Astrocyte (in vitro differentiated cells and primary cell): Measurements from ENCODE around the gene CYBA. TPM values are rescaled to one million over a fixed set of nuclear protein-coding genes. Genes with fewer than 3 reads are reported as not detected.

Source experiments
- DNase-seq: peaks from one replicate; pipeline ENCODE4 v3.0.0-alpha.2; 2010; ENCODE audit warnings: low read depth
- FAIRE-seq: peaks from 2 replicates; lab custom pipeline; 2011; peaks lifted over from hg19 to GRCh38; lab: Jason Lieb, UNC
- H2AFZ ChIP-seq: 2 replicates; pipeline ENCODE4 v1.6.0; 2012; ENCODE audit warnings: low read depth, low read length, inconsistent platforms
- H3K27ac ChIP-seq: 2 replicates; pipeline ENCODE4 v1.5.1; 2011; ENCODE audit warnings: low read depth, low read length, inconsistent platforms
- H3K27me3 ChIP-seq: 2 replicates; pipeline ENCODE4 v1.6.0; 2011; ENCODE audit warnings: low read length, inconsistent platforms; ENCODE audit not compliant: insufficient read depth
- H3K36me3 ChIP-seq: 2 replicates; pipeline ENCODE4 v1.5.1; 2011; ENCODE audit warnings: low read length, inconsistent platforms; ENCODE audit not compliant: insufficient read depth
- H3K4me1 ChIP-seq: 2 replicates; pipeline ENCODE4 v1.5.1; 2011; ENCODE audit warnings: low read length, inconsistent platforms; ENCODE audit not compliant: insufficient read depth
- H3K4me2 ChIP-seq: 2 replicates; pipeline ENCODE4 v1.6.0; 2012; ENCODE audit warnings: low read length, inconsistent platforms
- H3K4me3 ChIP-seq: 2 replicates; pipeline ENCODE4 v1.5.1; 2011; ENCODE audit warnings: low read depth, mild to moderate bottlenecking, low read length, inconsistent platforms; ENCODE audit not compliant: insufficient read depth
- H3K79me2 ChIP-seq: 2 replicates; pipeline ENCODE4 v1.6.0; 2012; ENCODE audit warnings: mild to moderate bottlenecking, low read length, inconsistent platforms; ENCODE audit not compliant: insufficient read depth
- H3K9ac ChIP-seq: 2 replicates; pipeline ENCODE4 v1.6.0; 2012; ENCODE audit warnings: mild to moderate bottlenecking, low read length, inconsistent platforms
- H3K9me3 ChIP-seq: 2 replicates; pipeline ENCODE4 v1.5.1; 2012; ENCODE audit warnings: low read depth, mild to moderate bottlenecking, low read length, inconsistent platforms; ENCODE audit not compliant: insufficient read depth
- H4K20me1 ChIP-seq: 2 replicates; pipeline ENCODE4 v1.6.0; 2012; ENCODE audit warnings: low read length, inconsistent platforms; ENCODE audit not compliant: insufficient read depth
- H3K27ac Mint-ChIP-seq: one replicate; pipeline ENCODE4 v1.8.0; 2021; ENCODE audit warnings: mild to moderate bottlenecking, mixed read lengths; ENCODE audit not compliant: unreplicated experiment
- H3K27me3 Mint-ChIP-seq: one replicate; pipeline ENCODE4 v1.8.0; 2021; ENCODE audit warnings: low read depth, mixed read lengths; ENCODE audit not compliant: unreplicated experiment
- H3K36me3 Mint-ChIP-seq: one replicate; pipeline ENCODE4 v1.8.0; 2021; ENCODE audit warnings: low read depth, mixed read lengths; ENCODE audit not compliant: unreplicated experiment
- H3K4me1 Mint-ChIP-seq: one replicate; pipeline ENCODE4 v1.8.0; 2021; ENCODE audit warnings: low read depth, mixed read lengths; ENCODE audit not compliant: unreplicated experiment
- H3K4me3 Mint-ChIP-seq: one replicate; pipeline ENCODE4 v1.8.0; 2021; ENCODE audit warnings: mild to moderate bottlenecking, moderate library complexity, mixed read lengths; ENCODE audit not compliant: unreplicated experiment
- H3K9me3 Mint-ChIP-seq: one replicate; pipeline ENCODE4 v1.8.0; 2021; ENCODE audit warnings: mild to moderate bottlenecking, mixed read lengths; ENCODE audit not compliant: unreplicated experiment
- CTCF ChIP-seq: IDR thresholded peaks from 2 replicates; pipeline ENCODE4 v1.5.1; 2011; ENCODE audit warnings: low read depth, mild to moderate bottlenecking, inconsistent platforms, low read length, moderate library complexity; ENCODE audit not compliant: insufficient read depth
- EZH2 ChIP-seq: IDR thresholded peaks from 2 replicates; pipeline ENCODE4 v1.6.1; 2012; ENCODE audit warnings: mild to moderate bottlenecking, low read length, inconsistent platforms; ENCODE audit not compliant: insufficient read depth
- total RNA-seq: library from RNA; stranded (reverse); gene quantifications from 2 replicates; pipeline ENCODE4 v1.2.1, GENCODE V29; 2021

The CYBA gene
- total RNA-seq, 1 donor from 2014 or later = 236 TPM

- H3K4me1 Mint-ChIP-seq = peaks cover 2% of the 10 kb centered on the region
- Histone ChIP-seq H3K4me2 (no peak overlapping the region), H3K9me3 (no peaks in the 10 kb centered on the region), H3K4me3 (no peak overlapping the region), H3K27ac (no peak overlapping the region), H3K9ac (no peak overlapping the region), H3K36me3 (no peaks in the 10 kb centered on the region), H3K27me3 (peaks cover 20% of the 10 kb centered on the region), H2AFZ (no peak overlapping the region), H3K79me2 (no peaks in the 10 kb centered on the region), H3K4me1 (no peaks in the 10 kb centered on the region), H4K20me1 (peaks cover 6% of the 10 kb centered on the region)
- TF ChIP-seq EZH2 (no peak), CTCF (no peak)
- H3K36me3 Mint-ChIP-seq = peaks cover 15% of the 10 kb centered on the region
- no peak overlapping the region for H3K27ac Mint-ChIP-seq
- DNase-seq (no peak), FAIRE-seq (no peak)
- H3K4me3 Mint-ChIP-seq = no peak overlapping the region
- no peaks in the 10 kb centered on the region for H3K9me3 Mint-ChIP-seq
- peaks cover 15% of the 10 kb centered on the region for H3K27me3 Mint-ChIP-seq
These were observed 10.2 kb downstream of the CYBA start for GRCh38 chr16:88640498-88641247.

- no peaks in the 10 kb centered on the region for H3K9me3 Mint-ChIP-seq
- Histone ChIP-seq H3K79me2 (no peaks in the 10 kb centered on the region), H3K4me3 (no peak overlapping the region), H3K9ac (no peak overlapping the region), H4K20me1 (peaks cover 6% of the 10 kb centered on the region), H3K27ac (no peak overlapping the region), H3K27me3 (peaks cover 20% of the 10 kb centered on the region), H3K36me3 (no peaks in the 10 kb centered on the region), H3K9me3 (no peaks in the 10 kb centered on the region), H2AFZ (no peak overlapping the region), H3K4me2 (no peak overlapping the region), H3K4me1 (peaks cover 3% of the 10 kb centered on the region)
- no peak overlapping the region for H3K27ac Mint-ChIP-seq
- peaks cover 4% of the 10 kb centered on the region for H3K4me1 Mint-ChIP-seq
- FAIRE-seq = no peak
- H3K4me3 Mint-ChIP-seq = no peak overlapping the region
- TF ChIP-seq EZH2 (no peak), CTCF (no peak)
- DNase-seq = no peak
- H3K36me3 Mint-ChIP-seq = peaks cover 14% of the 10 kb centered on the region
- peaks cover 15% of the 10 kb centered on the region for H3K27me3 Mint-ChIP-seq
These were observed 10.8 kb downstream of the CYBA start for GRCh38 chr16:88640039-88640495.
